ENCODE results near the gene MTNR1A.

The MTNR1A gene

GRCh38 chr4:186494496-186494895 lies 60.9 kb downstream of the MTNR1A start:
- DNase-seq (ENCODE audit: low read depth in 2 of 2, low spot score in 1 of 2): no peak

- no peak for DNase-seq (ENCODE audit: low read depth in 2 of 2, low spot score in 1 of 2)
Measured at GRCh38 chr4:186487726-186488125, 67.6 kb downstream of the MTNR1A start.

DNA sequence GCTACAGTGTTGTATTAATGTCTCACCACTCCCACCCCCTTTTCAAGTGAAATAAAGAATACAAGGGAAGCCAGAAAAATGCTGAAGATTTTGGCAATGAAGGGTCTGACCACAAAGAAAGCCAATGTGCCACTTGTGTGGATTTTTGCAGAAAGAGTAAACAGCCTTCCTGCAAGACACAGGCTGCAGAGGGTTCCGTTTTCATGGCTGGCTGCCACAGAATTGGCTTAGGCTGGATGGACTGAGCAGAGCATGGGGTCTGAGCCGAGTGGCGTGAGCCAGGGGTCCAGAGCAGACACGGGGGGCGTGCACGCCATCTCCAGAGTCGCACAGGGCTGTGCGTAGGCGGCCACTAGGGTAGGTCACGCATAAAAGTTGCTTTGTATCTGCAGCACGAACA lies 69.2 kb downstream of the MTNR1A start:
- no peak for DNase-seq (ENCODE audit: low read depth in 2 of 2, low spot score in 1 of 2)

DNA sequence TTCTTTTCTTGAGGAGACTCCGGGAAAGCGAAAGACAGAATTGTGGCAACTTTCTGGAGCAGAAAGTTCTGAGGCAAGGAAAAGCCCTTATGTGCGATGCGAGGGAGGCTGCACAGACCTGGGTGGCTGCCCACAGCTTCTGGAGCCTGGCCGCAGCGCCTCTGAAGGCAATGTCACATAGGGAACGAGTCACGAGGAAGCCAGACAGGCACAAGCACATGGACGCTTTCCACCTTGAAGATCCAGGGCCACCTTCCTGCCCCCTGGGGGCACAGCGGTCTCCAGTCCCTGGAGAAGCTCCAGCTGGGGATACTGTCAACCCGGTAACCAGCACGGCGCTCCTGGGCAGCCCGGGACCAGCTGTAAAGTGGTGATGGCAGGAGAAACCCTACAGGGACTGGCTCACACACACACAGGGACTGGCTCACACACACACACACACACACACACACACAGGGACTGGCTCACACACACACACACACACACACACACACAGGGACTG lies 69.8 kb downstream of the MTNR1A start:
- DNase-seq (ENCODE audit: low read depth in 2 of 2, low spot score in 1 of 2): no peak

DNA sequence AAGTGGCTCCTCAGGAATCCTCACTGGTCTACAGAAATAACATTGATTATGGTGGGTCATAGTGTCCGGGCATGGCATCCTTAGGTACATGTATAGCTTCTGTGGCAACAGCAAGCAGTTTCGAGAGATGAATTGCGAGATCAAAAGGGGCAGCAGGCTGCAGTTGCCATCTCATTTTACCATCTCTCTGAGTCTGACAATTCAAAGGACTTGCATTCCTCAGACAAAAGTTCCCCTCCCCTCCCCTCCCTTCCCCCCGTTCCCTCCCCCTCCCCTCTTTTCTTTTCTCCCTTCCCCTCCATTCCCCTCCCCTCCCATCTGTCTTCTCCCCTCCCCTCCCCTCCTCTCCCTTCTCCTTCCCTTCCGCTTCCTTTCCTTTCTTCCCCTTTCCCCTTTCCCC lies 70.2 kb downstream of the MTNR1A start:
- no peak for DNase-seq (ENCODE audit: low read depth in 2 of 2, low spot score in 1 of 2)

GRCh38 chr4:186483656-186484055 lies 71.7 kb downstream of the MTNR1A start:
- no peak for DNase-seq (ENCODE audit: low read depth in 2 of 2, low spot score in 1 of 2)

Data from stimulated activated CD8-positive, alpha-beta memory T cell treated with anti-CD3 and anti-CD28 coated beads, Interleukin-4, amount 100 ng/mL, for 1 hour (primary cell).